GM03348 (cell line): ENCODE data around the gene RANBP3L.

ENCODE experiments used
- DNase-seq: peaks from one replicate; pipeline ENCODE4 v3.0.0; 2012; ENCODE audit warnings: low spot score

The RANBP3L gene

GRCh38 chr5:36243653-36244052, 58.0 kb downstream of the RANBP3L start:
- DNase-seq: no peak

GRCh38 chr5:36242534-36243485, 58.9 kb downstream of the RANBP3L start:
- no peak for DNase-seq

GRCh38 chr5:36241631-36242533, 59.8 kb downstream of the RANBP3L start, which contains the start of gene NADK2:
TSS of gene NADK2 (minus strand) at chr5:36241925. CDS start at chr5:36241798, 127 bp downstream.
- DNase-seq: peak; percentile 98

- DNase-seq: peak; percentile 82
These were observed 60.7 kb downstream of the RANBP3L start for GRCh38 chr5:36240779-36241630.

GRCh38 chr5:36239370-36240293, 62.1 kb downstream of the RANBP3L start:
- no peak for DNase-seq

- DNase-seq: no peak
These were observed 63.0 kb downstream of the RANBP3L start for GRCh38 chr5:36238502-36239295.

- no peak for DNase-seq
These were observed 64.0 kb downstream of the RANBP3L start for GRCh38 chr5:36237751-36238150.

- DNase-seq: no peak
These were observed 64.9 kb downstream of the RANBP3L start for GRCh38 chr5:36236801-36237200.

- DNase-seq: no peak
These were observed 69.2 kb downstream of the RANBP3L start for GRCh38 chr5:36232533-36232932.

- DNase-seq: no peak
These were observed 71.4 kb downstream of the RANBP3L start for GRCh38 chr5:36230151-36230790.

- DNase-seq: no peak
These were observed 73.2 kb downstream of the RANBP3L start for GRCh38 chr5:36228505-36228904.

- no peak for DNase-seq
These were observed 74.7 kb downstream of the RANBP3L start for GRCh38 chr5:36227046-36227445.

- no peak for DNase-seq
These were observed 79.1 kb downstream of the RANBP3L start for GRCh38 chr5:36222620-36223019.

- no peak for DNase-seq
These were observed 83.7 kb downstream of the RANBP3L start for GRCh38 chr5:36217988-36218387.

- no peak for DNase-seq
These were observed 84.1 kb downstream of the RANBP3L start for GRCh38 chr5:36217567-36217966.

GRCh38 chr5:36215910-36216309, 85.8 kb downstream of the RANBP3L start:
- no peak for DNase-seq

- DNase-seq: no peak
These were observed 87.3 kb downstream of the RANBP3L start for GRCh38 chr5:36214436-36214835.

- DNase-seq: no peak
These were observed 92.0 kb downstream of the RANBP3L start for GRCh38 chr5:36209664-36210063.

- DNase-seq: no peak
These were observed 92.9 kb downstream of the RANBP3L start for GRCh38 chr5:36208786-36209185.
